H9 (cell line): ENCODE results near the gene HBP1. TPM values are rescaled to one million over a fixed set of nuclear protein-coding genes. Genes with fewer than 3 reads are reported as not detected.

Experiments
- DNase-seq: peaks from one replicate; pipeline ENCODE4 v3.0.0-alpha.2; 2017
- H2AFZ ChIP-seq: one replicate; pipeline ENCODE4 v1.6.1; 2013; ENCODE audit warnings: mild to moderate bottlenecking, low read length, control low read depth, moderate library complexity
- H2AK5ac ChIP-seq: 2 replicates; pipeline ENCODE4 v1.6.1; 2013; ENCODE audit warnings: low read length, control low read depth, mixed read lengths; ENCODE audit not compliant: insufficient read length
- H2BK120ac ChIP-seq: one replicate; pipeline ENCODE4 v1.6.1; 2013; ENCODE audit warnings: low read depth, mild to moderate bottlenecking, low read length, control low read depth, inconsistent platforms; ENCODE audit not compliant: poor library complexity, severe bottlenecking
- H2BK12ac ChIP-seq: 2 replicates; pipeline ENCODE4 v1.6.1; 2013; ENCODE audit warnings: low read length, control low read depth, mixed read lengths, low read depth; ENCODE audit not compliant: insufficient read length
- H2BK15ac ChIP-seq: 2 replicates; pipeline ENCODE4 v1.6.1; 2013; ENCODE audit warnings: low read depth, low read length, control low read depth
- H2BK20ac ChIP-seq: one replicate; pipeline ENCODE4 v1.6.1; 2013; ENCODE audit warnings: low read depth, mild to moderate bottlenecking, low read length, control low read depth, inconsistent platforms; ENCODE audit not compliant: poor library complexity, severe bottlenecking
- H2BK5ac ChIP-seq: 2 replicates; pipeline ENCODE4 v1.6.1; 2013; ENCODE audit warnings: low read length, control low read depth, mixed read lengths; ENCODE audit not compliant: insufficient read length
- H3K14ac ChIP-seq: 2 replicates; pipeline ENCODE4 v1.6.1; 2013; ENCODE audit warnings: low read length, control low read depth; ENCODE audit not compliant: insufficient read depth
- H3K18ac ChIP-seq: 2 replicates; pipeline ENCODE4 v1.6.1; 2013; ENCODE audit warnings: low read depth, mild to moderate bottlenecking, mixed read lengths, low read length, control low read depth; ENCODE audit not compliant: insufficient read length
- H3K23ac ChIP-seq: 2 replicates; pipeline ENCODE4 v1.6.1; 2013; ENCODE audit warnings: low read length, control low read depth, mixed read lengths, low read depth; ENCODE audit not compliant: insufficient read length
- H3K23me2 ChIP-seq: 2 replicates; pipeline ENCODE4 v1.6.1; 2013; ENCODE audit warnings: low read depth, mild to moderate bottlenecking, mixed read lengths, low read length, control low read depth; ENCODE audit not compliant: insufficient read length, poor library complexity, severe bottlenecking
- H3K27ac ChIP-seq: 2 replicates; pipeline ENCODE4 v1.5.1; 2013; ENCODE audit warnings: low read length, control low read depth, mixed read lengths, low read depth; ENCODE audit not compliant: insufficient read length
- H3K27me3 ChIP-seq: 2 replicates; pipeline ENCODE4 v1.6.1; 2013; ENCODE audit warnings: low read length, control low read depth, inconsistent platforms; ENCODE audit not compliant: insufficient read depth
- H3K4ac ChIP-seq: 2 replicates; pipeline ENCODE4 v1.6.1; 2013; ENCODE audit warnings: low read depth, mild to moderate bottlenecking, control low read depth, inconsistent platforms, low read length, moderate library complexity
- H3K4me1 ChIP-seq: 2 replicates; pipeline ENCODE4 v1.6.1; 2013; ENCODE audit warnings: low read length, control low read depth, inconsistent platforms; ENCODE audit not compliant: insufficient read depth
- H3K4me2 ChIP-seq: 2 replicates; pipeline ENCODE4 v1.6.1; 2013; ENCODE audit warnings: low read length, control low read depth, mixed read lengths; ENCODE audit not compliant: insufficient read length, insufficient read depth
- H3K56ac ChIP-seq: 2 replicates; pipeline ENCODE4 v1.6.1; 2013; ENCODE audit warnings: low read depth, mild to moderate bottlenecking, mixed read lengths, low read length, control low read depth; ENCODE audit not compliant: insufficient read length
- H3K79me1 ChIP-seq: 2 replicates; pipeline ENCODE4 v1.6.1; 2013; ENCODE audit warnings: low read depth, mild to moderate bottlenecking, moderate library complexity, low read length, control low read depth, inconsistent platforms; ENCODE audit not compliant: insufficient read depth, poor library complexity, severe bottlenecking
- H3K79me2 ChIP-seq: 2 replicates; pipeline ENCODE4 v1.6.1; 2013; ENCODE audit warnings: low read length, control low read depth, inconsistent platforms; ENCODE audit not compliant: insufficient read depth
- H3K9ac ChIP-seq: 2 replicates; pipeline ENCODE4 v1.6.1; 2013; ENCODE audit warnings: low read length, control low read depth, mixed read lengths; ENCODE audit not compliant: insufficient read length; ENCODE audit errors: extremely low read depth
- H3K9me3 ChIP-seq: one replicate; pipeline ENCODE4 v1.6.1; 2013; ENCODE audit warnings: low read depth, low read length, inconsistent platforms; ENCODE audit not compliant: control insufficient read depth
- H3T11ph ChIP-seq: one replicate; pipeline ENCODE4 v1.6.1; 2013; ENCODE audit warnings: mild to moderate bottlenecking, low read length, control low read depth, inconsistent platforms
- H4K20me1 ChIP-seq: one replicate; pipeline ENCODE4 v1.6.1; 2013; ENCODE audit not compliant: control insufficient read depth, insufficient read length, insufficient read depth
- H4K5ac ChIP-seq: 2 replicates; pipeline ENCODE4 v1.6.1; 2013; ENCODE audit warnings: low read depth, mild to moderate bottlenecking, mixed read lengths, low read length, control low read depth; ENCODE audit not compliant: insufficient read length
- H4K8ac ChIP-seq: replicated peaks from 2 replicates; pipeline ENCODE4 v1.6.1; 2013; ENCODE audit warnings: low read length, control low read depth, mixed read lengths, low read depth; ENCODE audit not compliant: insufficient read length
- H4K91ac ChIP-seq: 2 replicates; pipeline ENCODE4 v1.6.1; 2013; ENCODE audit warnings: low read depth, mild to moderate bottlenecking, moderate library complexity, mixed read lengths, low read length, control low read depth; ENCODE audit not compliant: insufficient read length
- H3K27ac Mint-ChIP-seq, 3 experiments: 2 replicates in 2 of 3; 3 replicates in 1 of 3; pipeline ENCODE4 v1.8.0; 2020 to 2021; ENCODE audit warnings: mixed read lengths in 3 of 3, mild to moderate bottlenecking in 1 of 3, moderate library complexity in 1 of 3
- H3K27me3 Mint-ChIP-seq: 2 replicates; pipeline ENCODE4 v1.8.0; 2021; ENCODE audit warnings: low read depth, mild to moderate bottlenecking, moderate library complexity, mixed read lengths
- H3K36me3 Mint-ChIP-seq, 3 experiments: 2 replicates in 2 of 3; 3 replicates in 1 of 3; pipeline ENCODE4 v1.8.0; 2020 to 2021; ENCODE audit warnings: low read depth in 3 of 3, mixed read lengths in 3 of 3; ENCODE audit not compliant: insufficient read depth in 1 of 3
- H3K4me1 Mint-ChIP-seq, 2 experiments: 2 replicates each; pipeline ENCODE4 v1.8.0; 2020; ENCODE audit warnings: mixed read lengths in 2 of 2
- H3K4me3 Mint-ChIP-seq, 2 experiments: 2 replicates in 1 of 2; 3 replicates in 1 of 2; pipeline ENCODE4 v1.8.0; 2020 to 2021; ENCODE audit warnings: mild to moderate bottlenecking in 2 of 2, mixed read lengths in 2 of 2, moderate library complexity in 1 of 2
- H3K9me3 Mint-ChIP-seq, 2 experiments: 2 replicates in 1 of 2; 3 replicates in 1 of 2; pipeline ENCODE4 v1.8.0; 2020; ENCODE audit warnings: mild to moderate bottlenecking in 2 of 2, mixed read lengths in 2 of 2, moderate library complexity in 1 of 2
- WGBS: extraction: QIAGEN DNeasy Blood & Tissue Kit; methylation state at CpG from one replicate; pipeline ENCODE4 v1.1.7; 2013; ENCODE audit warnings: missing lambda C conversion rate, low lambda C conversion rate, mixed read lengths; ENCODE audit not compliant: insufficient read length; ENCODE audit errors: extremely low coverage; 5-methylcytosine and 5-hydroxymethylcytosine counted together
- total RNA-seq: library from RNA; stranded (reverse); gene quantifications from 2 replicates; pipeline ENCODE4 v1.2.1, GENCODE V29; 2021
- TF ChIP-seq, protein P1 (sequence below): fragments of 200-600 bp; sonication (generic); conservative IDR thresholded peaks from 3 replicates; pipeline ENCODE4 v1.8.0; 2021; ENCODE audit warnings: antibody characterized with exemption, mild to moderate bottlenecking

HBP1 gene
- total RNA-seq, 1 experiment from 2014 or later = 27.6 TPM

DNA sequence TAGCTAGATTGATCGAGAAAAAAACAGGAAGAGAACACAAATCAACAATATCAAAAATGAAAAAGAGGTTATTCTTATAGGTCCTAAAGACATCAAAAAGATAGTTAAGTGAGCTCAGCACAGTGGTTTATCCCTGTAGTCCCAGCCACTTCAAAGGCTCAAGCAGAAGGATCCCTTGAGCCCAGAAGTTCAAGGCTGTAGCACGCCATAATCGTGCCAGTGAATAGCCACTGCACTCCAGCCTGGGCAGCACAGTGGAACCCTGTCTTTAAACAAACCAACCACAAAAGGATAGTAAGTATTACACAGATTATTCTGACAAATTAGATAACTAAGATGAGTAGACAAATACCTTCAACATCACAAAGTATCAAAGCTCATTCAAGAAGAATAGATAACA is 83.2 kb downstream of the HBP1 start:
- peaks cover 0 to 14% of the 10 kb centered on the region in 2 experiments; a peak in 2 of 4 replicates for H3K4me1 Mint-ChIP-seq
- H3K23me2 ChIP-seq = no peaks in the 10 kb centered on the region
- no peaks in the 10 kb centered on the region for H3K27me3 Mint-ChIP-seq
- H4K91ac ChIP-seq = no peak overlapping the region
- H2BK120ac ChIP-seq = no peak overlapping the region
- H3K79me2 ChIP-seq = no peaks in the 10 kb centered on the region
- no peak overlapping the region for H3K56ac ChIP-seq
- no peak overlapping the region for H3K9ac ChIP-seq
- no CpG with 5 or more reads among the region's 3 CpGs for WGBS
- no peak for DNase-seq
- no peak overlapping the region for H2BK5ac ChIP-seq
- H2AK5ac ChIP-seq = no peak overlapping the region
- no peaks in the 10 kb centered on the region for H3K9me3 ChIP-seq
- H4K5ac ChIP-seq = no peak overlapping the region
- no peak overlapping the region for H3K18ac ChIP-seq
- no peaks in the 10 kb centered on the region for H4K20me1 ChIP-seq
- no peak overlapping the region for H3K27ac ChIP-seq
- no peak overlapping the region for H3K4me3 Mint-ChIP-seq
- H3K36me3 Mint-ChIP-seq = peaks cover 2 to 9% (median 5%) of the 10 kb centered on the region in 3 experiments; a peak in 6 of 7 replicates
- H3K4ac ChIP-seq = no peak overlapping the region
- peaks cover 2 to 5% of the 10 kb centered on the region in 2 experiments; a peak in 2 of 5 replicates for H3K9me3 Mint-ChIP-seq
- no peak overlapping the region for H2BK12ac ChIP-seq
- TF ChIP-seq, protein P1, sequence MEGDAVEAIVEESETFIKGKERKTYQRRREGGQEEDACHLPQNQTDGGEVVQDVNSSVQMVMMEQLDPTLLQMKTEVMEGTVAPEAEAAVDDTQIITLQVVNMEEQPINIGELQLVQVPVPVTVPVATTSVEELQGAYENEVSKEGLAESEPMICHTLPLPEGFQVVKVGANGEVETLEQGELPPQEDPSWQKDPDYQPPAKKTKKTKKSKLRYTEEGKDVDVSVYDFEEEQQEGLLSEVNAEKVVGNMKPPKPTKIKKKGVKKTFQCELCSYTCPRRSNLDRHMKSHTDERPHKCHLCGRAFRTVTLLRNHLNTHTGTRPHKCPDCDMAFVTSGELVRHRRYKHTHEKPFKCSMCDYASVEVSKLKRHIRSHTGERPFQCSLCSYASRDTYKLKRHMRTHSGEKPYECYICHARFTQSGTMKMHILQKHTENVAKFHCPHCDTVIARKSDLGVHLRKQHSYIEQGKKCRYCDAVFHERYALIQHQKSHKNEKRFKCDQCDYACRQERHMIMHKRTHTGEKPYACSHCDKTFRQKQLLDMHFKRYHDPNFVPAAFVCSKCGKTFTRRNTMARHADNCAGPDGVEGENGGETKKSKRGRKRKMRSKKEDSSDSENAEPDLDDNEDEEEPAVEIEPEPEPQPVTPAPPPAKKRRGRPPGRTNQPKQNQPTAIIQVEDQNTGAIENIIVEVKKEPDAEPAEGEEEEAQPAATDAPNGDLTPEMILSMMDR = no peak
- no peak overlapping the region for H2BK20ac ChIP-seq
- H3K79me1 ChIP-seq = no peaks in the 10 kb centered on the region
- no peak overlapping the region for H2BK15ac ChIP-seq
- no peaks in the 10 kb centered on the region; the same call in 1 of the 2 replicates for H3K4me1 ChIP-seq
- H3K23ac ChIP-seq = no peak overlapping the region
- no peak overlapping the region for H4K8ac ChIP-seq
- H3K14ac ChIP-seq = no peak overlapping the region
- no peak overlapping the region for H3K4me2 ChIP-seq
- no peak overlapping the region for H3T11ph ChIP-seq
- H3K27ac Mint-ChIP-seq = peak overlapping the region in 1 of 3 experiments; percentile 41; a peak in 1 of 7 replicates
- no peak overlapping the region for H2AFZ ChIP-seq
- H3K27me3 ChIP-seq = no peaks in the 10 kb centered on the region

Other genes with a start within 250 kb of the HBP1 start
- 15.2 and 16.6 TPM in 2 replicates for gene PRKAR2B, start 124.3 kb upstream of the HBP1 start, total RNA-seq